DND-41 (cell line): Measurements from ENCODE around the gene TMEM94.

Experiments
- ATAC-seq: fragments of 200-7000 bp; cut with Tn5 transposase; 3 replicates; pipeline ENCODE4 v1.9.1; 2021; ENCODE audit warnings: low read depth; ENCODE audit not compliant: insufficient read depth
- DNase-seq: peaks from one replicate; pipeline ENCODE4 v3.0.0-alpha.2; 2020
- H2AFZ ChIP-seq: 2 replicates; pipeline ENCODE4 v1.6.0; 2012; ENCODE audit warnings: low read depth, low read length
- H3K27ac ChIP-seq: 2 replicates; pipeline ENCODE4 v1.5.1; 2012; ENCODE audit warnings: low read length, inconsistent platforms
- H3K27me3 ChIP-seq: fragments of 200-600 bp; sonication (generic); 2 replicates; pipeline ENCODE4 v1.6.0; 2012; ENCODE audit warnings: low read length, mild to moderate bottlenecking, inconsistent platforms; ENCODE audit not compliant: insufficient read depth, poor library complexity
- H3K36me3 ChIP-seq: 2 replicates; pipeline ENCODE4 v1.5.1; 2012; ENCODE audit warnings: low read length, inconsistent platforms; ENCODE audit not compliant: insufficient read depth
- H3K4me1 ChIP-seq: 2 replicates; pipeline ENCODE4 v1.5.1; 2012; ENCODE audit warnings: mild to moderate bottlenecking, low read length; ENCODE audit not compliant: insufficient read depth
- H3K4me2 ChIP-seq: 2 replicates; pipeline ENCODE4 v1.6.0; 2012; ENCODE audit warnings: mild to moderate bottlenecking, moderate library complexity, low read length, inconsistent platforms; ENCODE audit not compliant: insufficient read depth
- H3K4me3 ChIP-seq, 2 experiments: fragments of 200-600 bp in 1 of 2; shearing (Covaris generic) in 1 of 2; 2 replicates each; pipeline ENCODE4 v1.5.1; 2012 to 2016; ENCODE audit warnings: inconsistent platforms in 2 of 2, low read length in 2 of 2, mild to moderate bottlenecking in 2 of 2, low read depth in 1 of 2, moderate library complexity in 1 of 2
- H3K79me2 ChIP-seq: 2 replicates; pipeline ENCODE4 v1.6.0; 2012; ENCODE audit warnings: low read length, inconsistent platforms; ENCODE audit not compliant: insufficient read depth
- H3K9ac ChIP-seq: 2 replicates; pipeline ENCODE4 v1.6.0; 2012; ENCODE audit warnings: low read depth, mild to moderate bottlenecking, inconsistent platforms, low read length, moderate library complexity
- H3K9me3 ChIP-seq: 2 replicates; pipeline ENCODE4 v1.5.1; 2012; ENCODE audit warnings: low read length, moderate library complexity, mild to moderate bottlenecking, inconsistent platforms; ENCODE audit not compliant: insufficient read depth, severe bottlenecking
- H4K20me1 ChIP-seq: 2 replicates; pipeline ENCODE4 v1.6.0; 2012; ENCODE audit warnings: low read length; ENCODE audit not compliant: insufficient read depth
- EZH2 ChIP-seq: IDR thresholded peaks from 3 replicates; pipeline ENCODE4 v1.6.1; 2012; ENCODE audit warnings: borderline replicate concordance, low read depth, mild to moderate bottlenecking, moderate library complexity, low read length, inconsistent platforms; ENCODE audit not compliant: severe bottlenecking
- TF ChIP-seq, protein P1 (sequence below): IDR thresholded peaks from 2 replicates; pipeline ENCODE4 v1.5.1; 2012; ENCODE audit warnings: borderline replicate concordance, low read length, moderate library complexity, mild to moderate bottlenecking; ENCODE audit not compliant: poor library complexity, severe bottlenecking; ENCODE audit errors: extremely low read depth

TMEM94 gene

DNA sequence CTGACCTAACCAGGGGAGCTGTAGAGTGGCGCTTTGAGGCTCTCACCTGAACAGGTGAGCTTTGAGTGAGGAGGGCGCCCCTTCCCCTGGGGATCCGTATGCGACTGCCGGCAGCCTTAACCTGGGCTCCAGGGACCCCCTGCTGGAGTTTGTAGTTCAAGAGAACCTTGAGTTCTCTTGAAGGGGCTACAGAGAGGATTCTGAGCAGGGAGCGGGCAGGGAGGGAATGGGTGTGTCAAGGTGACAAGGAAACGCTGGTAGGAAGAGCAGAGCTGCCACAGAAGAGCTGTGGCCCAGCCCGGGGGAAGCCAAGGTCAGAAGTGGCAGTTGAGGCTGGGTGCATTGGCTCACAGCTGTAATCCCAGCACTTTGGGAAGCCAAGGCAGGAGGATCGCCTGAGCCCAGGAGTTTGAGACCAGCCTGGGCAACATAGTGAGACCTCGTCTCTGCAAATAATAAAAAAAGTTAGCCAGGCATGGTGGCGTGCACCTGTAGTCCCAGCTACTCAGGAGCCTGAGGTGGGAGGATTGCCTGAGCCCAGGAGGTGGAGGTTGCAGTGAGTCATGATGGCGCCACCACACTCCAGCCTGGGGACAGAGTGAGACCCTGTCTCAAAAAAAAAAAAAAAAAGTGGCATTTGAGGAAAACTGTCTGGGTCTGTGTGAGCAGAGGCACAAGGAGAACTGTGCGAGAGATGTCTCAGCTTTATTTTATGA, 70.3 kb downstream of the TMEM94 start:
- Histone ChIP-seq H3K4me2 (no peak overlapping the region), H3K27ac (no peak overlapping the region), H2AFZ (no peak overlapping the region), H3K79me2 (no peaks in the 10 kb centered on the region), H3K27me3 (no peaks in the 10 kb centered on the region), H3K9ac (no peak overlapping the region), H3K4me1 (no peaks in the 10 kb centered on the region), H3K4me3 (no peak overlapping the region), H3K9me3 (no peaks in the 10 kb centered on the region), H4K20me1 (no peaks in the 10 kb centered on the region; the same call in none of the 2 replicates), H3K36me3 (peaks cover 23% of the 10 kb centered on the region)
- TF ChIP-seq, protein P1, sequence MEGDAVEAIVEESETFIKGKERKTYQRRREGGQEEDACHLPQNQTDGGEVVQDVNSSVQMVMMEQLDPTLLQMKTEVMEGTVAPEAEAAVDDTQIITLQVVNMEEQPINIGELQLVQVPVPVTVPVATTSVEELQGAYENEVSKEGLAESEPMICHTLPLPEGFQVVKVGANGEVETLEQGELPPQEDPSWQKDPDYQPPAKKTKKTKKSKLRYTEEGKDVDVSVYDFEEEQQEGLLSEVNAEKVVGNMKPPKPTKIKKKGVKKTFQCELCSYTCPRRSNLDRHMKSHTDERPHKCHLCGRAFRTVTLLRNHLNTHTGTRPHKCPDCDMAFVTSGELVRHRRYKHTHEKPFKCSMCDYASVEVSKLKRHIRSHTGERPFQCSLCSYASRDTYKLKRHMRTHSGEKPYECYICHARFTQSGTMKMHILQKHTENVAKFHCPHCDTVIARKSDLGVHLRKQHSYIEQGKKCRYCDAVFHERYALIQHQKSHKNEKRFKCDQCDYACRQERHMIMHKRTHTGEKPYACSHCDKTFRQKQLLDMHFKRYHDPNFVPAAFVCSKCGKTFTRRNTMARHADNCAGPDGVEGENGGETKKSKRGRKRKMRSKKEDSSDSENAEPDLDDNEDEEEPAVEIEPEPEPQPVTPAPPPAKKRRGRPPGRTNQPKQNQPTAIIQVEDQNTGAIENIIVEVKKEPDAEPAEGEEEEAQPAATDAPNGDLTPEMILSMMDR = no peak
- TF ChIP-seq EZH2 = no peak
- DNase-seq (no peak), ATAC-seq (no peak)

DNA sequence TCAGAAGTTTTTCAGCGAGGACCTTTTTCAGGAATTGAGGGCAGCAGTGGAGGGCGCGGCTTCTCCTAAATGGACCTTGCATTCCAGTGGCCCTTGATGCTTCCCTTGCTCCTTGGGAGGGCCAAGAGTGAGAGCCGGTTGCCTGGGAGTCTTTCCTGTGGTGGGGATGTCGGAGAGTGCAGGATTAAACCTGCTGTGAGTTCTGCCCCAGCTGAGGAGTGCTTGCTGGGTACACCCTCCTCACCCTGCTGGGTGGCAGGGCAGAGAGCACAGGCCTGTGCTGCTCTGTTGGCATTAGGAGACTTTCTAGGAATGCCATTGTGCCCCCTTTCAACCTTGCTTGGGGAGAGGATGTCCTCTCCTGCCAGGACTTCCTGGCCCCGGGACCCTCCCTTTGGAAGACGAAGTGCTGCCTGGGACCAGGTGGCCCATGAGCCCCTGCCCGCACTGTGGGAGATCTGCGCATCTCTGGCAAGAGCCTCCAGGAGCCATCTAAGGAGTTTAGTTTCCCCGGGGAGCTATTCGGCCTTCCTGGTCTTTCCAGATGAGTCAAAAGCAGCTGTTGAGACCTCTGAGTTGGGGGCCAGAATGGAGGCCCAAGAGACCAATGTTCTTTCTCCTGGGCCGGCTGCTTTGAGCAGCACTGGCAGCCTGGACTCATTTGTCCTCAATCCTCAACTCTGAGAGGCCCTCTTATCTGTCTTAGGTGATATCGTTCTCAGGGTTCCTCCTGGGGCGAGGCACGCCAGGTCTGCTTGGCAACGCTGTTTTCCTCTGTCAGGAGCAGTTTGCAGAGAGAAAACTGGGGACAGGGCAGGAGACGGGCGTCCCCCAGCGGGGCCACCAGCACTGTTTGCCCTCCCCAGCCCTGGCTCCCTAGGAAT, 74.6 kb downstream of the TMEM94 start:
- H3K36me3 ChIP-seq = no peaks in the 10 kb centered on the region
- no peaks in the 10 kb centered on the region for H3K4me1 ChIP-seq
- H3K27me3 ChIP-seq = no peaks in the 10 kb centered on the region
- H4K20me1 ChIP-seq = no peaks in the 10 kb centered on the region; the same call in 1 of the 2 replicates
- no peak for TF ChIP-seq EZH2
- TF ChIP-seq, protein P1 = no peak
- no peak overlapping the region for H2AFZ ChIP-seq
- H3K4me3 ChIP-seq = no peak overlapping the region
- no peak overlapping the region for H3K27ac ChIP-seq
- DNase-seq (no peak), ATAC-seq (no peak)
- no peak overlapping the region for H3K4me2 ChIP-seq
- no peaks in the 10 kb centered on the region for H3K79me2 ChIP-seq
- H3K9me3 ChIP-seq = no peaks in the 10 kb centered on the region
- H3K9ac ChIP-seq = no peak overlapping the region

DNA sequence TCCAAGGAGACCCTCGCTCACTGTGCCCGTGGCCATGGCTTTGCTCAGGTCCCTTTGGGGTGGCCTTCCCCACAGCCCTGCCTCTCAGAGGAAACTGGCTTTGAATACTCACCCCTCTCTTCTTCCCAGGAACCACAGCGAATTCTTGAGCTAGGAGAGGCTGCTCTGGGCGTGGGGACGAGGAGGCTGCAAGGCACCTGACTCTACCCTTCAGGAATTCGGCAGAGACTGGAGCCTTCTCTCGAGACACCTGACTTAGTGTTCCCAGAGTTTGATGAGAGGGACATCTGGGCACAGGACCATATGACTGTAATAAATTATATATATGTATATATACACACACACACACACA, 75.3 kb downstream of the TMEM94 start:
- Histone ChIP-seq H3K9me3 (no peaks in the 10 kb centered on the region), H4K20me1 (no peaks in the 10 kb centered on the region), H3K36me3 (no peaks in the 10 kb centered on the region), H2AFZ (no peak overlapping the region), H3K79me2 (no peaks in the 10 kb centered on the region), H3K4me2 (no peak overlapping the region), H3K4me3 (no peak overlapping the region), H3K27me3 (no peaks in the 10 kb centered on the region), H3K9ac (no peak overlapping the region), H3K4me1 (no peaks in the 10 kb centered on the region), H3K27ac (no peak overlapping the region)
- ATAC-seq = no peak
- TF ChIP-seq EZH2 = no peak
- TF ChIP-seq, protein P1 = no peak
- DNase-seq = no peak
